ENCODE measurements around the gene GRM6. TPM values are rescaled to one million over a fixed set of nuclear protein-coding genes. Genes with fewer than 3 reads are reported as not detected.
A peak's percentile ranks its signal among the peaks of the same experiment; 100 is the strongest.

Gene GRM6
- total RNA-seq, 1 donor from 2014 or later = not detected

DNA sequence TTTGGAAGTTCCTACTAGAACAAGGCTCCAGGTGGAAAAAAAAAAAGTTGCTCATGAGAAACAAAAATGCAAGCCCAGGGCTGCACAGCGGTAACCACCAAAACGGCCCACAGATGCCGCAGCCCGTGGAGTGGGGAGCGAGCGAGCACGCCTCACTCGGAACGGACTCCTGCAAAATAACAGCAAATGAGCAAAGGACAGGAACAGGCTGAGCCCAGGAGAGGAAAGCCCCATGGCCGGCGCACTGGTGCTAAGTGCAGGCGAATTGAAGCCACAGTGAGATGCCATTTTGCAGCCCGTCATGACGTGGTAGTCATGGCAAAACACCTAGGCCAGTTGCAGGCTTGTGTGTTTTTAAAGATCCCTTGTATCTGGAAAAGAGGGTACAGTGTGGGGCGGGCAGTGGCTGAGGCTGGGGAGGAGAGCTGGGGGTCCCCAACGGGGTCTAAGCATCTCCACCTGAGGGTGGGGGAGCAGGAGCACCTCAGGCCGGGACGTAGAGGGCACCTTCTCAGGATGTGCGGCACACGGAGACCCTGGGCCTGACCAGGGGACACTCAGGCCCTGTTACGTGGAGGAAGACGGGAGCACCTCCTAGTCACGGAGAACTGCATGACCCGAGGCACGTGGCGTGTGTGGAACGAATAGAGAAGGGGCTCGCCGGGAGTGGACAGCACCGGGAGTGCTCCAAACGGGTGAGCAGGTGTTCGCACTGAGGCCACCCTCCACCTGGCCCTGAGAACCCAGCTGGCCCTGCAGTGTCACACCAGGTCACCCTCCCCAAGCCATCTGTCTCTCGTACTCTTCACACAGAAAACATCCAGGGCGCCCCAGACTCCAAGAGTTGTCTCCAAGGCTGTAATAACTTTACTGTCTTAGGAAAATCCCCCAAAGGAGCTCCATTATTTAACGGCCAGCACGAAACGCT lies 10.7 kb downstream of the GRM6 start:
- DNase-seq (ENCODE audit: low spot score) = no peak

GRCh38 chr5:178983728-178984127 lies 11.4 kb downstream of the GRM6 start:
- peak; percentile 62 for DNase-seq (ENCODE audit: low spot score)

DNA sequence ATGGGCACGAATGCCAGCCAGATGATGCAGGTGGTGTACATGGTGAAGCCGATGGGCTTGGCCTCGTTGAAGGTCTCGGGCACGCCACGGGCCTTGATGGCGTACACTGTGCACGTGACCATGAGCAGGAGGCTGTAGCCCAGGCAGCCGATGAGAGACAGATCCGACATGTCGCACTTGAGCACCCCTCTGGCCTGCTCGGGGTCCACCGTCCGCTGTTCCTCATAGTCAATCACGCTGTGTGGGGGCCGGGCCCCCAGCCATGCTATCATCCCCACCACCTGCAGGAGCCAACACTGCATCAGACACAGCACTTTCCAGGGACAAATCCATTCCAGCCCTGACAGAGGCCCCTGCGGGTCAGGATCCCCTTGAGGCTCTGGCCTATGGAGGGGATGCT lies 12.2 kb downstream of the GRM6 start:
- DNase-seq (ENCODE audit: low spot score) = peak; percentile 79

- DNase-seq (ENCODE audit: low spot score) = peak; percentile 62
These were observed 13.7 kb downstream of the GRM6 start for GRCh38 chr5:178981381-178981780.

GRCh38 chr5:178965465-178966055 lies 29.6 kb downstream of the GRM6 start:
- no peak for DNase-seq (ENCODE audit: low spot score)

- no peak for DNase-seq (ENCODE audit: low spot score)
These were observed 53.8 kb downstream of the GRM6 start for GRCh38 chr5:178941361-178941760.

DNA sequence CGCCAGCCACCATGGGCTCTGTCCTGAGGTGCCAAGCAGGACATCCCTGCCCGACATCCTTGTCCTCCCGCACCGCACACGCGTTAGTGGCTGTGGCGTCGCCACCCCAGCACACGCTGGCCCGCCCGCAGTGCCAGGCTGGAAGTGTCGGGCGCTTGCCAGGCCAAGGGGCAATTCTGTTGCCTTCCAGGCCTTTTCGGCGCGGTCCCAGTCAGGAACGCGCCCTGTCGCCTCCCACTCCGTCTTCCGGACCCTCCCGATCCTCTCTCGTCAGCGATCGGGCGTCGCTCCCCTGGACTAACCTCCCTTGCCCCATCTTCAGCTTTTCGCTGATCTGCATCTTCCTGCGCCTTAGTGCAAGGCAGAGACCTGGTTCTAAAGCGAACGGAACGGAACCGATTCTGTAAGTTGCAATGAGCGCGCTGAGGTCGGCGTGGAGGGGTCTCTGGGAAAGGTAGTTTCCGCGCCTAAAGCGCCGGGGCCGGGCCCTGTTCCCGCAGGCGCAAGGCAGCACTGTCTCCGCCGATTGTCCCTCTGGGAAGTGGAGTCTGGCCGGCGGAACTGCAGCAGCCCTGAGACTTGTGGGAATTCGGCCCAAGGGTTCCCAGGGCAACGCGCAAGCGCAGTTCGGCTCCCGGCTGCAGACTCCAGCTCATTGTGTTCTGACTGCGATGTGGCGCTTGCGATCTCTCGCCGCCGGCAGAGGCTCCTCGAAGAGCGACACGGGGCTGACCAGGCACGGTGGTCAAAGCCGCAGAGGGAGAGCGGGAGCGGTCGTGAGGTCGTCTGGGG lies 54.4 kb downstream of the GRM6 start, which contains the start of gene ZNF454:
Gene ZNF454, plus strand, starts transcription at position 630 of the 792 bp plus-strand sequence. CDS start 1,594 bp downstream, outside the sequence.
- peak; percentile 93 for DNase-seq (ENCODE audit: low spot score)

DNA sequence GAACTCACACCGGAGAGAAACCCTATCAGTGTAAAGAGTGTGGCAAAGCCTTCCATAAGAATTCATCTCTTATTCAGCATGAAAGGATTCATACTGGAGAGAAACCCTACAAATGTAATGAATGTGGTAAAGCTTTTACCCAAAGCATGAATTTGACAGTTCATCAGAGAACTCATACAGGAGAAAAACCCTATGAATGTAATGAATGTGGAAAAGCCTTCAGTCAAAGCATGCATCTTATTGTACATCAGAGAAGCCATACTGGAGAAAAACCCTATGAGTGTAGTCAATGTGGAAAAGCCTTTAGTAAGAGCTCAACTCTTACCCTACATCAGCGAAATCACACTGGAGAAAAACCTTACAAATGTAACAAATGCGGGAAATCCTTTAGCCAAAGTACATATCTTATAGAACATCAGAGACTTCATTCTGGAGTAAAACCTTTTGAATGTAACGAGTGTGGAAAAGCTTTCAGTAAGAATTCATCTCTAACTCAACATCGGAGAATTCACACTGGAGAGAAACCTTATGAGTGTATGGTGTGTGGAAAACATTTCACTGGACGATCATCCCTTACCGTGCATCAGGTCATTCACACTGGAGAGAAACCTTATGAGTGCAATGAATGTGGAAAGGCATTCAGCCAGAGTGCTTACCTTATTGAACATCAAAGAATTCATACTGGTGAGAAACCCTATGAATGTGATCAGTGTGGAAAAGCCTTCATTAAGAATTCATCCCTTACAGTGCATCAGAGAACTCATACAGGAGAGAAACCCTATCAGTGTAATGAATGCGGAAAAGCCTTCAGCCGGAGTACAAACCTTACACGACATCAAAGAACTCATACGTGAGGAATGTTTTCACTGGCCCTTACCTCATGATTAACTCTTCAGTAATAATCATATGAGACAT lies 63.0 kb downstream of the GRM6 start:
- no peak for DNase-seq (ENCODE audit: low spot score)

Other genes with a start within 250 kb of the GRM6 start
- gene ZNF354B, start 135.4 kb downstream of the GRM6 start, total RNA-seq = 19.3 TPM
- gene ZFP2, start 99.4 kb downstream of the GRM6 start, total RNA-seq = 1.3 TPM
- gene ZNF454, start 54.1 kb downstream of the GRM6 start, total RNA-seq = 1.8 TPM
- 3.3 TPM for gene ZNF879, start 28.5 kb upstream of the GRM6 start, total RNA-seq
- 4.5 TPM for gene ZNF354C, start 65.1 kb upstream of the GRM6 start, total RNA-seq

Data from mesenteric fat pad (tissue), 1 donor.